ENCODE results near the gene SYT17.

Gene SYT17

GRCh38 chr16:19223235-19224170, 55.5 kb downstream of the SYT17 start:
- TF ChIP-seq CTCF (IDR thresholded peaks at IDR 0.05; ENCODE audit: low read depth, low read length) = peak; percentile 54
- peak in 1 of 2 donors; percentile 13 for DNase-seq (ENCODE audit: low read depth in 2 of 2)
- no peak overlapping the region for H3K4me3 ChIP-seq (replicated peaks in 1 of 2; ENCODE audit: low read depth in 2 of 2, low read length in 2 of 2)

- no peak overlapping the region for H3K4me3 ChIP-seq (replicated peaks in 1 of 2; ENCODE audit: low read depth in 2 of 2, low read length in 2 of 2)
- no peak for DNase-seq (ENCODE audit: low read depth in 2 of 2)
- TF ChIP-seq CTCF (IDR thresholded peaks at IDR 0.05; ENCODE audit: low read depth, low read length) = no peak
These were observed 57.6 kb downstream of the SYT17 start for GRCh38 chr16:19225651-19226050.

GRCh38 chr16:19227643-19228042, 59.6 kb downstream of the SYT17 start:
- no peak for DNase-seq (ENCODE audit: low read depth in 2 of 2)
- no peak for TF ChIP-seq CTCF (IDR thresholded peaks at IDR 0.05; ENCODE audit: low read depth, low read length)
- no peak overlapping the region for H3K4me3 ChIP-seq (replicated peaks in 1 of 2; ENCODE audit: low read depth in 2 of 2, low read length in 2 of 2)

- no peak for TF ChIP-seq CTCF (IDR thresholded peaks at IDR 0.05; ENCODE audit: low read depth, low read length)
- H3K4me3 ChIP-seq (replicated peaks in 1 of 2; ENCODE audit: low read depth in 2 of 2, low read length in 2 of 2) = no peak overlapping the region
- no peak for DNase-seq (ENCODE audit: low read depth in 2 of 2)
These were observed 60.0 kb downstream of the SYT17 start for GRCh38 chr16:19228052-19228451.

GRCh38 chr16:19228575-19228974, 60.5 kb downstream of the SYT17 start:
- DNase-seq (ENCODE audit: low read depth in 2 of 2) = no peak
- no peak for TF ChIP-seq CTCF (IDR thresholded peaks at IDR 0.05; ENCODE audit: low read depth, low read length)

GRCh38 chr16:19230575-19230974, 62.5 kb downstream of the SYT17 start:
- H3K4me3 ChIP-seq (replicated peaks in 1 of 2; ENCODE audit: low read depth in 2 of 2, low read length in 2 of 2) = no peak overlapping the region
- no peak for TF ChIP-seq CTCF (IDR thresholded peaks at IDR 0.05; ENCODE audit: low read depth, low read length)
- DNase-seq (ENCODE audit: low read depth in 2 of 2) = no peak

More at GRCh38 chr16:19228575-19228974, 60.5 kb downstream of the SYT17 start:
- H3K4me3 ChIP-seq (replicated peaks in 1 of 2; ENCODE audit: low read depth in 2 of 2, low read length in 2 of 2) = no peak overlapping the region
